ENCODE results near the gene RABGAP1.

The RABGAP1 gene

DNA sequence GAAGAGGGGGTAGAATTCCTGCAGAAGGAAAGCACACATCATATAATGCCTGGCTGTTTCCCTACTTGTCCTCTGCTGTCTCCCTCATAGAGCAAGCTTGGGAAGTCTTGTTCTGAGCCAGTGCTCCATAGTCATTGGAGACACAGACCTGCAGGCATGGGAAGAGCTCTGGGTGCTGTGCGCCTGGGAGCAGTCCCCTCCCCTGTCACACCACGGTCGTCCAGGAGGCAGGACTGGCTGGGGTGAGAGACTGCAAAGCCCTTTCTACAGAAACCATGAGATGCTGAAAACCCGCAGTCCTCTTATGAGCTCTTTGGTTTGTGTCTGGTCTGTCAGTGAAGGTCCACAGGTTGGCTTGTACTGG is 157.3 kb downstream of the RABGAP1 start:
- Histone ChIP-seq H3K4me3 (ENCODE audit: low read length) (no peak overlapping the region), H3K4me1 (ENCODE audit: control insufficient read depth, insufficient read depth, low read length) (no peaks in the 10 kb centered on the region), H3K9me3 (ENCODE audit: control insufficient read depth, low read length) (no peaks in the 10 kb centered on the region), H3K9ac (ENCODE audit: low read length) (no peak overlapping the region), H3K27me3 (ENCODE audit: control insufficient read depth, insufficient read depth, low read length) (no peaks in the 10 kb centered on the region), H3K36me3 (ENCODE audit: control insufficient read depth, insufficient read depth, low read length) (no peaks in the 10 kb centered on the region)

DNA sequence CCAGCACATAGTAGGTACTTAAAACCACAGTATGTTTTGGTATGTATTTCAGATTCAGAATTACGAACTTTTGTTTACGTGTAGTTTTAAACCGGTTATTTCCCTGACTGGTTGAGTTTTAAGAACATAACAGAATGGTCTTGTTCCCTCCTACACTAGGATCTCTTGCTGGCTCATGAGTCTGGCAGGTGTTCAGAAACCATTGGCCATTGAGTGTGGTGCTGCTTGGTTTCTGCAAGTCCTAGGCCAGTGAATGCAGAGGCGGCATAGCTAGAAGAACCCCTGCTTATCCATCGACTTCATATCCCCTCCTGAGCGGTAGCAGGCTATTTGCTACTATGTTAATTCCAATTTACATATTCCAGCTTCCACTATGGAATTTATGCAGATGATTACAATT is 158.2 kb downstream of the RABGAP1 start:
- no peaks in the 10 kb centered on the region for H3K27me3 ChIP-seq (ENCODE audit: control insufficient read depth, insufficient read depth, low read length)
- H3K9ac ChIP-seq (ENCODE audit: low read length): no peak overlapping the region
- no peaks in the 10 kb centered on the region for H3K9me3 ChIP-seq (ENCODE audit: control insufficient read depth, low read length)
- no peaks in the 10 kb centered on the region for H3K4me1 ChIP-seq (ENCODE audit: control insufficient read depth, insufficient read depth, low read length)
- H3K36me3 ChIP-seq (ENCODE audit: control insufficient read depth, insufficient read depth, low read length): no peaks in the 10 kb centered on the region
- no peak overlapping the region for H3K4me3 ChIP-seq (ENCODE audit: low read length)

DNA sequence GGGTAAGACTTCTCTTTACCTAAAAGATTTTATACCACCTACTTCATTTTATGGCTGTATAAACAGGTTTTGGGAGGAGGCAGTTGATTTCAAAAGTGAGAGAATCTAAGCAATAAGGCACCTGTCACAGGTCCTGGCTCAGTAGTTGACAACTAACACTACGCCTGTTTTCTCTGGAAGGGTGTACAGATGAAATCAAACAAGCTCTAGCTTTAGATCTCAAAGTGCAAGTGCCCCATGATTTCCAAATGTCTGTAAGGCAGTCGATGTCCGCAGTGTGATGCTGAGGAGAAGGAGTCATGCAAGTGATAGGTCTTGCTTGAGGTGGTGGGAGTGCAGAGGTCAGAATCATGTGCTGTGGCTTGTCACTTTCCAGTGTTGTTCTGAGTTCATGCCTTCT is 158.7 kb downstream of the RABGAP1 start:
- no peaks in the 10 kb centered on the region for H3K36me3 ChIP-seq (ENCODE audit: control insufficient read depth, insufficient read depth, low read length)
- H3K9ac ChIP-seq (ENCODE audit: low read length): no peak overlapping the region
- H3K4me3 ChIP-seq (ENCODE audit: low read length): no peak overlapping the region
- no peaks in the 10 kb centered on the region for H3K4me1 ChIP-seq (ENCODE audit: control insufficient read depth, insufficient read depth, low read length)
- no peaks in the 10 kb centered on the region for H3K27me3 ChIP-seq (ENCODE audit: control insufficient read depth, insufficient read depth, low read length)
- H3K9me3 ChIP-seq (ENCODE audit: control insufficient read depth, low read length): no peaks in the 10 kb centered on the region

DNA sequence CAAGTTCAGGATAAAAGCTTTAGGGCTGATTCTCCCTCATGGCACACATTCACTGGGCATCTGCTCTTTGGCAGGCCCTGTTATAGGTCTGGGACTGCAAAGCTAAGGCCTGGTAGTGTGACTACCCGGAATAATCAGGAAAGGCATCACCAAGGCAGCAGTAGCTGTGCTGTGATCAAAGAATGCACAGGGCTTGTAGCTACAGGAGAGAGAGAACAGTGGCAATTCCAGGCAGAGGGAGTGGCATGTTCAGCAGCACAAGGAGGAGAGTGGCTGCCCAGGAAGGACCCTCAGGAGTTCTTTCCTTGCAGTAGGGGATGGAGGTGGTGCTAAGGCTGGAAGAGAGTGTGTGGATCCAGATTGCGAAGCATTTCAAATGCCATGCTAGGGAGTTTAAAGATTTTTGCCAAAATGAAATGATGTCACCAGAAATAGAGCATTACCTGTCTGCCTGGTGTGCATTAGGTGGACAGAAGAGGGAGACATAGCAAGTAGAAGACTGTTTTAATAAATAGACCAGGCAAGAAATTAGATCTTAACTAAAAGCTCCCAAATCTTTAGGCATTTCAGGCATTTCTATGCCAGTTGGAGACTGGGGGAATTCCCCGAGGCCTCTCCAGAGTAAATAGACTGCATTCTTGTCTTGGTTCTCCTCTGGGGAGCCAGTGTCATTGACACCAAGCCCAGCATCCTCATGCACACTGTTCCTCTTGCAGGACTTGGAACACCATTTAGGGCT is 161.7 kb downstream of the RABGAP1 start:
- H3K4me1 ChIP-seq (ENCODE audit: control insufficient read depth, insufficient read depth, low read length): no peaks in the 10 kb centered on the region
- H3K4me3 ChIP-seq (ENCODE audit: low read length): no peak overlapping the region
- peaks cover 12% of the 10 kb centered on the region for H3K36me3 ChIP-seq (ENCODE audit: control insufficient read depth, insufficient read depth, low read length)
- H3K9ac ChIP-seq (ENCODE audit: low read length): no peak overlapping the region
- no peaks in the 10 kb centered on the region for H3K27me3 ChIP-seq (ENCODE audit: control insufficient read depth, insufficient read depth, low read length)
- H3K9me3 ChIP-seq (ENCODE audit: control insufficient read depth, low read length): no peaks in the 10 kb centered on the region

DNA sequence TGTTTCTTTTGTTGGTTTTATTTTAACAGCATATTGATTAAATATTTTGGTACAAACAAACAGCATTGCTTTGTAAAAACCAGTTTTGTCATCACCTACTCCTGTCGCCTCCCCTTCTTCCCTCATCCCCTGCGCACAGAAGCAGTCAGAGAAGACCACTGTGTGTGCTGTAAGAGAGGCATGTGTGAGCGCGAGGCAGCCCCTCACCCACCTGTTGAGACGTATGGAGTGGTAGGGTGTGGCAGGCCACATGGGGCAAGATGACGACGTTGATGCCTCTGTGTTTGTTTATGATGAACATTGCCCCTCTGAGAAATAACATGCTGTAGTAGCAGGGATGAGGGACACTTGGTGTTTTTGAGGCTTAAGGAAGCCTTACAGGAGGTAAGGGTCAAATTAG is 164.0 kb downstream of the RABGAP1 start:
- H3K4me1 ChIP-seq (ENCODE audit: control insufficient read depth, insufficient read depth, low read length): no peaks in the 10 kb centered on the region
- no peaks in the 10 kb centered on the region for H3K9me3 ChIP-seq (ENCODE audit: control insufficient read depth, low read length)
- H3K9ac ChIP-seq (ENCODE audit: low read length): no peak overlapping the region
- peaks cover 12% of the 10 kb centered on the region for H3K36me3 ChIP-seq (ENCODE audit: control insufficient read depth, insufficient read depth, low read length)
- H3K4me3 ChIP-seq (ENCODE audit: low read length): no peak overlapping the region
- no peaks in the 10 kb centered on the region for H3K27me3 ChIP-seq (ENCODE audit: control insufficient read depth, insufficient read depth, low read length)

DNA sequence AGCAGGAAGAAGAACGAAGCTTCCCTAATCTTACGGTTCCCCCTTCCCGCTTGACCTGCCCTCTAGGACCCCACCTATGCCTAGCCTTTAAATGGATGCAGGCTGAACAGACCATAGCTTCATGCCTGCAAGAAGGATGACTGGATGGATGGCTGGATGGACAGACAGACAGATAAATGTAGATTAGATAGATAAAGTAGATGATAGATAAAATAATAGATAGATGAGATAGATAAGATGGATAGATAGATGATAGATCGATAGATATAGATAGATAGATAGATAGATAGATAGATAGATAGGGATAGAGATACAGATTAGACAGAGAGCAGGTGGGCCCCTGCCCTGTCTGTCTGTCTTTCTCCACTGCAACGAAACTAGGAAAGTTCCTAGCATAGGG is 164.7 kb downstream of the RABGAP1 start:
- Histone ChIP-seq H3K9ac (ENCODE audit: low read length) (no peak overlapping the region), H3K36me3 (ENCODE audit: control insufficient read depth, insufficient read depth, low read length) (peaks cover 12% of the 10 kb centered on the region), H3K9me3 (ENCODE audit: control insufficient read depth, low read length) (no peaks in the 10 kb centered on the region), H3K4me1 (ENCODE audit: control insufficient read depth, insufficient read depth, low read length) (no peaks in the 10 kb centered on the region), H3K27me3 (ENCODE audit: control insufficient read depth, insufficient read depth, low read length) (no peaks in the 10 kb centered on the region), H3K4me3 (ENCODE audit: low read length) (no peak overlapping the region)

DNA sequence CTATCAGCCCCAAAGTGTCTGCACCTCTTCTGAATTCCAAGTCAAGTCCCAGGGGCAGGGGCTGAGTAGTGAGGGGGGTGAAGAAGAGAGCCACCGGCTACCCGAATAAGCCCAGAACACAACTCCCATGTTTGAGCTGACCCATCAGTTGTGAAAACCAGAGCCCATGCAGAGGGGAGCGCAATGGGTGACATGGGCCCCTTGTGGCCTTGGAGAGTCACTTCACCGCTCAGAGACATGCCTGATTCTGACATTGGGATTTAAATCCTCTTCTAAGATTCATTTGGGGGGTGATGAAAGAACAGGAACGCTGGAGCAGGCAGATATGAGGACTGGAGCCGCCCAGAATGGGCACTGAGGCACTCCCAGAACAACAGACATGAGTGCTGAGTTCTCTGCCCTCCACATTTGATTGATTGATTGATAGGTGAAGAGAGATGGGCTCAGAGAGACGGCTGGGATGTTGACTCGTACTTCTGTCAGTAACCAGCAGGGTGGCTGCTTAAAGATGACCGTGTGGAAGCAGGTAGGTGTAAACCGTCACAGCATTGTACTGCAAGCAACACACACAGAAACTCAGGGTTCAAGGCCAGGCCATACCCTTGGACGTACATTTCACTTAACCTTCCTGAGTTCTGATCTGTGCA is 166.9 kb downstream of the RABGAP1 start:
- Histone ChIP-seq H3K4me3 (ENCODE audit: low read length) (no peak overlapping the region), H3K4me1 (ENCODE audit: control insufficient read depth, insufficient read depth, low read length) (peaks cover 8% of the 10 kb centered on the region), H3K36me3 (ENCODE audit: control insufficient read depth, insufficient read depth, low read length) (peaks cover 12% of the 10 kb centered on the region), H3K9ac (ENCODE audit: low read length) (no peak overlapping the region), H3K9me3 (ENCODE audit: control insufficient read depth, low read length) (no peaks in the 10 kb centered on the region), H3K27me3 (ENCODE audit: control insufficient read depth, insufficient read depth, low read length) (no peaks in the 10 kb centered on the region)

DNA sequence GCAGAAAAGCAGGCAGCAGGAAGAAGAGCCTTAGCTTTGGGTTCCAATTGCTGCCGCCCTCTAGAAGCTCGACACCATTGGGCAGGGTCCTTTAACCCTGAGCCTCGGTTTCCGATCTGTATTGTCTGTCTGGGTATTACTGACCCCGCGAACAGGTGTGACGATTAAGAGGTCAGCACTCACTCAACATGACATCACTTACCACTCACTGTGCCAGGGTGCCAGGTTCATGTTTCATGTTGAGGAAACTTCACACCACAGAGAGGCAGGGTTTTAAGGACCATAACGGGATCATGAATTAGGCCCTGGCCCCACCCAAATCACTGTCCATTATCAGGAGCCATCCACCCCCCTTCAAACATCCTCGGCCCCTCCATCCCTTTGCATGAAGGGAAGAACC is 168.2 kb downstream of the RABGAP1 start:
- Histone ChIP-seq H3K36me3 (ENCODE audit: control insufficient read depth, insufficient read depth, low read length) (peaks cover 12% of the 10 kb centered on the region), H3K4me3 (ENCODE audit: low read length) (no peak overlapping the region), H3K9ac (ENCODE audit: low read length) (no peak overlapping the region), H3K27me3 (ENCODE audit: control insufficient read depth, insufficient read depth, low read length) (no peaks in the 10 kb centered on the region), H3K4me1 (ENCODE audit: control insufficient read depth, insufficient read depth, low read length) (peaks cover 8% of the 10 kb centered on the region), H3K9me3 (ENCODE audit: control insufficient read depth, low read length) (no peaks in the 10 kb centered on the region)

DNA sequence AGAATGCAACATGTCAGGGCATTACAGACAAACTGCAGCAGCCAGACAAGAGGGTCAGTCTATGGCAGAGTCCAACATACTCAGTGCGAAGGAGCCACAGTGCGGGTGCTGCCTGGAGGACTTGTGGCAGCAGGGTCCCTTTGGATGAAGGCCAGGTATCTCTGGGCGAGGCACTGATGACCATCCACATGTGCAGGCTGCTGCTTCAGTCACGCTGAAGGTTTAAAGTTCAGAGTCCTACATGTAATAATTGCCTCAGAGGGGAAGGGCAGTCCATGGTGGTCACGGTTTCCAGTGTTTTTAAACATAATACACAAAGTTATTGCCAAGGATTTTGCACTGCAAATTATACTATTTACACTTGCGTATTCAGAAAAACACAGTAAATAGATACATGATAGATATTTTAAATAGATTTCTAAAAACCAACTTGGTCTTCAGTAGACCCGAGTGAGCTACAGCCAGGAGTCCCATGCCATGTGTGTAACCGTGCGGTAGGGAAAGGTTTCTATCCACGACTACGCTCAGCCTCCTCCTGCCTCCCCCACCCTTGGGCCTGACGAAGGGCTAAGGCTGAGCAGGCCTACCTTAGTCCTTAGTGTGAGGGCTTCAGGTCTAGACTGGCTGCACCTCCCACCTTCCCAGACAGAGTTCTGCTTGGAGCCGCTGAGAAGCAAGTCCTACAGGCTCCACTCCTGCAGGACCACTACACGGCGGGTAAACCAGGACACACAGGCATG is 168.9 kb downstream of the RABGAP1 start:
- no peak overlapping the region for H3K4me3 ChIP-seq (ENCODE audit: low read length)
- H3K36me3 ChIP-seq (ENCODE audit: control insufficient read depth, insufficient read depth, low read length): peaks cover 12% of the 10 kb centered on the region
- H3K9ac ChIP-seq (ENCODE audit: low read length): no peak overlapping the region
- H3K27me3 ChIP-seq (ENCODE audit: control insufficient read depth, insufficient read depth, low read length): no peaks in the 10 kb centered on the region
- H3K9me3 ChIP-seq (ENCODE audit: control insufficient read depth, low read length): no peaks in the 10 kb centered on the region
- peaks cover 8% of the 10 kb centered on the region for H3K4me1 ChIP-seq (ENCODE audit: control insufficient read depth, insufficient read depth, low read length)

DNA sequence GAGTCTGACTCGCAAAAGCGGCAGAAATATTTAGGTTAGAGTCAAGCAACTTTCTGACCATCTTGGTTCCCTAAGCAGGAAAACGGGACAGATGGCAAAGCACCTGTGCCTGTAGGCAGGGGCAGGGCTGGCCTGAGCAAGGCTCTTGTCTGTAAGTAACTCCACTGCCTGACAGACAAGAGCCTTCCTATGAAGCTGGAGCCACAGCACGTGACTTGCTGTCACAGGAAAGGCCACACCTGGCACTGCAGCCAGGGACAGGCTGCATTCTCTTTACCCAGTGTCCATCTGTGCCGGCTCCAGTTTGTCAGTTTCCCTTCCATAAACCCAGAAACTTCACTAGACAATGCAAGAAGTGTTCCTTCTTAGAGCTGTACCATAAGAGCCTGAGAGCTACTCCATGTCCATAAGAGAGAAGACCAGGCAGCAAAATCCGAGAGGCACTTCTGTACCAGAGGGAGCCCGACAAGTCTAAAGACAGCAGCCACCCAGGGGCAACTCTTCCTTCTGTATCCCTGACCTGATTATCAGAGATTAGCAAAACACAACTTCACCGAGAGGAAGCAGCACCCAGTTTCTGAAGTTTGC is 170.7 kb downstream of the RABGAP1 start:
- Histone ChIP-seq H3K9ac (ENCODE audit: low read length) (no peak overlapping the region), H3K4me3 (ENCODE audit: low read length) (no peak overlapping the region), H3K9me3 (ENCODE audit: control insufficient read depth, low read length) (no peaks in the 10 kb centered on the region), H3K4me1 (ENCODE audit: control insufficient read depth, insufficient read depth, low read length) (peaks cover 8% of the 10 kb centered on the region), H3K27me3 (ENCODE audit: control insufficient read depth, insufficient read depth, low read length) (no peaks in the 10 kb centered on the region), H3K36me3 (ENCODE audit: control insufficient read depth, insufficient read depth, low read length) (no peaks in the 10 kb centered on the region)

DNA sequence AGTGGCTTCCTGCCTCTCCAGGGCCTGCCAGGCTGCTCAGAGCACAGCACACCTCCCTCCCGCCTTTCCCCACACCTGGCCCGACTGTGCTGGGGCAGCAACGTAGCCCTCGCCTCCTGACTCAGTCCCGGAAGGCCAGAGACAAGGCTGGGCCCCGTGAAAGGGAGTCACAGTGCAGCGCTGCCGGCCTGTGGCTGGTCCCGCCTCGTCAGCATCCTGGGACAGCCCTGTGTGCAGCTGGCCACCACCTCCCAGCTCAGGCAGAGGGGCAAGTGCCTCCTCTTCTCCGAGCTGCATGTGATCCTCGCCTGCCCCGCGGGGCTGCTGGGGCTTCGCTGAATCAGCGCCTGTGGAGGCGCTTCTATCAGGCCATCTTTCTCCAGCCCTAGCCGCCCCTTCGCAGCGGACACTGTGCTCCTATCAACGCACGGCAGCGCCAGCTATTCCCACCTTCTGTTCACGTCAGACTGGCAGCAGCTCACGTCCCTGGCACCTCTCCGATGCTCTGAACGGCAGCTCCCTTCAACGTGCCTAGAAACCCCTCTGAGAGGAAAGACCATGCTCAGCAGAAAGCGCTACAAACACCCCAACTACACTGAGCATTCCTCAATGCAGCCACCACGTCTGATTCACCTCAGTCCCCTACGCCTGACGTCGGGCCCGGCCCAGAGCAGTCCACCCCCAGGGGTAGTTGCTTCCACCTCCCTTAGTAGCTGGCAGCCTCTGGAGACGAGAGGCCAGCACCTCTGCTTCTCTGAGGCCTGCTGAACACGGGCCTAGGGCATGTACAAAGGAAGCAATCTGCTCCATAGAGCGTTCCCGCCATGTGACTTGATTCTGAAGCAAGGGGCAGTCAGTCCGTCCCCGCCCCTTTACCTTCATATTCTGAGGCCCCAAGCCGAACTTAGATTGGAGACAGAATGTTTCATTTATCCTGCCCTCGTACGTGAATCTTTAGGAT is 171.5 kb downstream of the RABGAP1 start:
- Histone ChIP-seq H3K36me3 (ENCODE audit: control insufficient read depth, insufficient read depth, low read length) (no peaks in the 10 kb centered on the region), H3K27me3 (ENCODE audit: control insufficient read depth, insufficient read depth, low read length) (no peaks in the 10 kb centered on the region), H3K9me3 (ENCODE audit: control insufficient read depth, low read length) (no peaks in the 10 kb centered on the region), H3K4me1 (ENCODE audit: control insufficient read depth, insufficient read depth, low read length) (peaks cover 8% of the 10 kb centered on the region), H3K4me3 (ENCODE audit: low read length) (no peak overlapping the region), H3K9ac (ENCODE audit: low read length) (no peak overlapping the region)
